ENCODE data around the gene MAST1.
"Not testable (repeated sequence)": the region's sequence is repeated elsewhere in the genome, so short reads cannot be mapped to it uniquely, and the experiment has no call there.

MAST1 gene

DNA sequence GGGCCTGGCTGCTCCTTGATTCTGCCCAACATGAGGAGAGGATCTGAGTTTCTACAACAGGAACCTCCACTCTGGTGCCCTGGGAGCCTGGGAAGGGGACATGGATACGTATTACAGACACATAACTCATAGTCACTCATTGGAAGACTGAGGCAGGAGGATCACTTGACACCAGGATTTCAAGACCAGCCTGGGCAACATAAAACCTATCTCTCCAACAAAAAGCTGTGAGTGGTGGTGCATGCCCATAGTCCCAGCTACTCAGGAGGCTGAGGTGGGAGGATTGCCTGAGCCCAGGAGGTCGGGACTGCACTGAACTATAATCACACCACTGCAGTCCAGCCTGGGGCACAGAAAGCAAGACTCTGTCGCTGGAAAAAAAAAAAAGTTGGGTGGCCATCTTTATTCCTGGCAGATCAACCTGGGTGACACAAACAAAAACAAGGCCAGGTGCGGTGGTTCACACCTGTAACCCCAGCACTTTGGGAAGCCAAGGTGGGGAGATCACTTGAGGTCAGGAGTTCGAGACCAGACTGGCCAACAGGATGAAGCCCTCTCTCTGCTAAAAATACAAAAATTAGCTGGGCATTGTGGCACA is 49.8 kb downstream of the MAST1 start:
- in situ Hi-C loops (cut with MboI; ENCODE audit: low sequenced_read_pairs) = no loop called here

DNA sequence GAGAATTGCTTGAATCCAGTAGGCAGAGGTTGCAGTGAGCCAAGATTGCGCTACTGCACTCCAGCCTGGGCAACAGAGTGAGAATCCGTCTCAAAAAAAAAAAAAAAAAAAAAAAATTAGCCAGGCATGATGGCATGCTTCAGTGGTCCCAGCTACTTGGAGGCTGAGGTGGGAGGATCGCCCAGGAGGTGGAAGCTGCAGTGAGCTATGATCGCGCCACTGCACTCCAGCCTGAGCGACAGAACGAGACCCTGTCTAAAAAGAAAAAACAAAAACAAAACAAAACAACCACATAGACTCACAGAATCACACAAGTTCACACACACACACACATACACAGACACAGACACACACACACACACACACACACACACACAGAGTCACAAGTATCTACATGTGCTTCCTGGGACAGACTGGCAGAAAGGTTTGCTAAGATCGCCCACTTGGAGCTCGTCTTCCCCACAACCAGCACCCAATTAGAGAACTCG is 52.0 kb downstream of the MAST1 start:
- in situ Hi-C loops (cut with MboI; ENCODE audit: low sequenced_read_pairs) = not testable (repeated sequence)

GRCh38 chr19:12890787-12891552 is 52.7 kb downstream of the MAST1 start, which contains the start of gene GCDH:
TSS of gene GCDH (plus strand) at chr19:12891160. CDS start at chr19:12891305, 145 bp downstream.
- in situ Hi-C loops (cut with MboI; ENCODE audit: low sequenced_read_pairs) = no loop called here

GRCh38 chr19:12891553-12892021 is 53.3 kb downstream of the MAST1 start:
- in situ Hi-C loops (cut with MboI; ENCODE audit: low sequenced_read_pairs) = no loop called here

DNA sequence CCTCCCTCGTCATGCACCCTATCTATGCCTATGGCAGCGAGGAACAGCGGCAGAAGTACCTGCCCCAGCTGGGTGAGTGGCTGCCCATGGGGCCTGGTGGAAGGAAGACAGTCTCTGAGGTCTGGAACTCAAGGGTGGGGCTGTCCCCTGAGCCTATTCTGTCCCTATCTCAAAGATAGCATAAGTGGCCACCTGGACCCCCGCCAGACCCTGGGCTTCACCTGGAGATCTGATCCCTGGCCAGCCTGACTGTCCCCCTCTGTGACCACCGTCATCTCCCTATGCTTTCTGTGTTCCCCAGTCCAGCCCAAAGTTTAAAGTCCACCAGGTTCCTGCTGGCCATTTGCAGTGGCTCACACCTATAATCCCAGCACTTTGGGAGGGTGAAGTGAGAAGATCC is 55.3 kb downstream of the MAST1 start:
- in situ Hi-C loops (cut with MboI; ENCODE audit: low sequenced_read_pairs) = no loop called here

- in situ Hi-C loops (cut with MboI; ENCODE audit: low sequenced_read_pairs) = no loop called here
These were observed 58.1 kb downstream of the MAST1 start for GRCh38 chr19:12896460-12896859.

DNA sequence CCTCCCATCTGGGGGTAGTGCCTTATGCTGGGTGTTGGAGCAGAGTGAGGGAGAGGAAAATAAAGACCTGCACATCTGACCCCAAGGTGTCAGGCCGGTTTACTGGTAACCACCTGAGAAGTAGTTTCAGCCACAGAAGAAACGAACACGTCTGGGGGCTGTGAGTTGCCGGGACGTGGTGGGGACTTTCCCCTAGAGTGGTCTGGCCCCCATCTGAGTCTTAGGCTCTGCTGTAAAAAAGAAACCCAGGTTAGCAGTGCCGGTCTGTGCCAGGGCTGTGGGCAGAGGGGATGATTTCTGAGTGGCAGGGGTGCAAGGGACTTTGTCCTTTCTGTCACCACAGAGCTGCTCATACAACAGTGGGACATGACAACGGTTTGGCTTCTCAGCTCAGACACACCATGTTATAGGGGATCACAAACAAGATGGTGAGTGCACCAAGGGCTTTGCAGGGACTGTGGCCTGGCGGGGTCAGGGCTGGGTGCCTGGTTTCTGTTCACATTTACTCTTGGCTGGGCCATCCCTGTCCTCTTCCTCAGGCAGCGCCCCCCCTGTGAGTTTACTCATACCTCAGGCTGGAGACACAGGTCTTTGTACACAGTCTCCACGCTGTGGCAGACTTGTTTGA is 61.7 kb downstream of the MAST1 start:
- in situ Hi-C loops (cut with MboI; ENCODE audit: low sequenced_read_pairs) = no loop called here

DNA sequence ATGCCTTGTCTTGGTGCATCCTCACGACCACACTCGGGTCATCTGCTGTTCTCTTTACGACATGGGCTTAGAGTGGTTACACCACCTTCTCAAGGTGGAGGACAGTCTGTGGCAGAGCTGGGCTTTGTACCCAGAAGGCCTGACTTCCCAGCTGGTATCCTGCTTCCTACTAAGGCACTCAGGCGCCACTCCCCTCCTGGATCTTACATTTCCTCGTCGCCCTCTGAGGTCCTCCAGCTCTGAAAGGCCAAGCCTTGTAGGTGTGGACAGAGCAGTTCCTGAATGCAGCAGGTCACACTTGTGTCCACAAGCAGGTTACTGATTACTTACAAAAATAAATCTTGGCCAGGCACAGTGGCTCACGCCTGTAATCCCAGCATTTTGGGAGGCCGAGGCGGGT is 68.9 kb downstream of the MAST1 start:
- in situ Hi-C loops (cut with MboI; ENCODE audit: low sequenced_read_pairs) = no loop called here

GRCh38 chr19:12912571-12912970 is 74.3 kb downstream of the MAST1 start:
- in situ Hi-C loops (cut with MboI; ENCODE audit: low sequenced_read_pairs) = no loop called here

- in situ Hi-C loops (cut with MboI; ENCODE audit: low sequenced_read_pairs) = no loop called here
These were observed 74.8 kb downstream of the MAST1 start for GRCh38 chr19:12913011-12913561.

DNA sequence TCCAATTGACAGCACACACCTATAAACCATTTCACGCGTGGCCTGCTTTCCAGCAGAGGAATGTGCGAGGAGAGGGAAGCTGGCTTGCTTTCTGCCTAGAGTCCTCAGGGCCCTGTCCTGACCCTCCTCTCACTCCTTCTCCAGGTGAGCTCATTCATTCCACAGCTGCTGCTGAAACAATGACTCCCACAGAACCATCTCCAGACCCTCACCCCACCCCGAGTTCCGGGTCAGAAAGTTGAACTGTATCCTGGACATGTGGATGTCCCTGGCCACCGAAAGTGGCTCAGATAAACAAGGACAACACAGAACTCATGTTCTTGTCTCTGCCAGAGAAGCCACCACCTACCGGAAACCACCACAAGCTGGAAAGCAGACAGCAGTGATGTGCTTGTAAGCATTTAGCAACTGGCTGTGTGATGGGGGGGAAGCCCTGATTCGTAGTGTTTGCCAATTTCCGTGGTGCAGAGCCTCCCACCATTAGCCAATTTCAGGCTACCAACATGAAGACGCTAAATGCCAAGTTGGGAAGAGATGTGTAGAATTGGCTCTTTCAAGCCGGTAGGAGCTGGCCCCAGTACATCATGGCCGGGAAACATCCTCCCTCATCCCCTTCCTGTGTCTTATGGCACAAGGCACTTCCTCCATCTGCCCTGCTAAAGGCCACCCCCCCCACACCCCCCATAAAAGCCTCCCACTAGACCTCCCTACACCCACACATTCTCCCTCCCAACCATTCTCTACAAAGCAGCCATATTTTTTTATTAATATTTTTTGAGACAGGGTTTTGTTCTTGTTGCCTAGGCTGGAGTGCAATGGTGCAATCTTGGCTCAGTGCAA is 75.8 kb downstream of the MAST1 start:
- in situ Hi-C loops (cut with MboI; ENCODE audit: low sequenced_read_pairs) = no loop called here

GRCh38 chr19:12915860-12916259 is 77.5 kb downstream of the MAST1 start:
- in situ Hi-C loops (cut with MboI; ENCODE audit: low sequenced_read_pairs) = not testable (repeated sequence)

DNA sequence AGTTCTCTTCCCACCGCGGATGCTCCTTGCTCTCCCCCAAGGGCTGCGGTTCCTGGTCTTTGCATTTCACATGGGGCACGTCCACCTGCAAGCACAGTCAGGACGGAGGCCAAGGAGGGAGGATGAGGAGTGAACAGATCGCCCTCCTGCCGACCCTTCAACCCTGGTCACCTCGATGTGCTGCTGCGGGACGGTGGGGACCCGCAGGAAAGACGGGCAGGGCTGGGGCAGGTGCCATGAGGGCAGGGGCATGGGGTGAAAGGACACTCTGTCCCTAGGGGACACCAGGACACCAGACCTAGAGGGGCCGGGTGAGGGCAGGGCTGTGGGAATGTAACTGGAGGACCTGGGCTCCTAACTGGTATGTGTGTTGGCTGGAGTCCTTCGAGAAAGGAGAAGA is 79.9 kb downstream of the MAST1 start:
- in situ Hi-C loops (cut with MboI; ENCODE audit: low sequenced_read_pairs) = no loop called here

DNA sequence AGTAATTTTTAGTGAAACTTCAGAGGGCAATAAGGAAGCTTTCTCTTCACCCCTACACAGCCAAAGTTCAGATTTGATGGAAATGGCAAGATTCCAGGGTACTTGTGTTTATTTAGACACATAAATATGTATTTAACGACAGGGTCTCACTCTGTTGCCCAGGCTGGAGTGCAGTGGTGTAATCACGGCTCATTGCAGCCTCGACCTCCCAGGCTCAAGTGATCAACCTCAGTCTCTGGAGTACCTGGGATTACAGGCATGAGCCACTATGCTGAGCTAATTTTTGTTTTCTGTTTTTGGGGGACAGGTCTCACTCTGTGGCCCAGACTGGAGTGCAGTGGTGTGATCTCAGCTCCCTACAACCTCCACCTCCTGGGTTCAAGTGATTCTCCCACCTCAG is 82.7 kb downstream of the MAST1 start:
- in situ Hi-C loops (cut with MboI; ENCODE audit: low sequenced_read_pairs) = no loop called here

DNA sequence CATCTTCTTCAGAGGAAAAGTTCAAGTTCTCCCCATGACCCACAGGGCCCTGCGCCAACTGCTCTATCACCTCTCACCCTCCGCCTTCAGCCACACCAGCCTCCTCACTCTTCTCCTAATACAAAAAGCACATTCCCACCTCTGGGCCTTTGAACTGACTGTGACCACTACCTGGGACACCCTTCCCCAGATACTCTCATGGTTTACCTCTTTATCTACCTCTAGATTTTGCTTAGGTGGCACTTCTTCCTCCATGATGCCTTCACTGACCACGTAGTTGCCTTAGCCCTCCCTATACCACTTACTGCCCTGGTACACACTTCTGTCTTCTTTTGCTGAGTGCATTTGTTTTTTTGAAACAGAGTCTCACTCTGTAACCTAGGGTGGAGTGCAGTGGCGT is 84.6 kb downstream of the MAST1 start:
- in situ Hi-C loops (cut with MboI; ENCODE audit: low sequenced_read_pairs) = no loop called here

Measured in HL-60/S4 treated with retinoic acid at 250 ng/mL for 4 days and 3 days (cell line).